NCI-H1930 (cell line): ENCODE results near the gene ZNF557.

Experiments used
- DNase-seq, 2 experiments: peaks; one replicate each; lab custom pipeline; 2025; lab: John Stamatoyannopoulos, UW

Gene ZNF557

DNA sequence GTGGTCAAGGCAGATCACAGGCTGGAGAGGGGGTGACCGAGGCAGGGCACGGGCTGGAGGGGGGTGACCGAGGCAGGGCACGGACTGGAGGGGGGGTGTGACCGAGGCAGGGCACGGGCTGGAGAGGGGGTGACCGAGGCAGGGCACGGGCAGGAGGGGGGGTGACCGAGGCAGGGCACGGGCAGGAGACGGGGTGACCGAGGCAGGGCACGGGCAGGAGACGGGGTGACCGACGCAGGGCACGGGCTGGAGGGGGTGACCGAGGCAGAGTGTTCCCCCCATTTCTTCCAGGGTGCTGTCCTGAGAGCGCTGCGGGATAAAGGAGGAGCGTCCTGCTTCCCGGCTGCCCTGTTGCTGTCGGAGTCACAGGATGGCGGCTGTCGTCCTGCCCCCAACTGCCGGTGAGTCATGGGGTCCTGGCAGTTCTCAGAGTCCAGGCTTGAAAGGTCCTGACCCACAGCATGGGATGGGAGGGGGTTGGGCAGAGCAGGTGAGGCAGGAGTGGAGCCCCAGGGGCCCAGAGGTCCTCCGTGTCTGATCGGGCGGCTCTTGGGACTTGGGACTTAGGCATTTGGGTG lies 5.3 kb downstream of the ZNF557 start:
- DNase-seq = no peak

DNA sequence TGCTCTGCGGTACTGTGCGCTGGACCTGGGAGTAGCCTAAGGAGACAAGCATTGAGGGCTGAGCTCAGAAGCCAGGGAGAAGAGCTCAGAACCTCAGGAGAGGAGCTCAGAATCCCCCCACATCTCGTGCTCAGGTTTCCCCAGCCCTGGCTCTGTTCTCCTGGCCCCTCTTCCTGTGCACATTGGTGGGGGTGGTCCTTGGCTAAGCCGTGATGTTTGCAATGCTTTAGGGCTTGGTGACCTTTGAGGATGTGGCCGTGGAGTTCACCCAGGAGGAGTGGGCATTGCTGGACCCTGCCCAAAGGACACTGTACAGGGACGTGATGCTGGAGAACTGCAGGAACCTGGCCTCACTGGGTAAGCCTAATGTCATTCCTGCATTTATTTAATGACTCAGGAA lies 6.6 kb downstream of the ZNF557 start:
- DNase-seq = no peak

DNA sequence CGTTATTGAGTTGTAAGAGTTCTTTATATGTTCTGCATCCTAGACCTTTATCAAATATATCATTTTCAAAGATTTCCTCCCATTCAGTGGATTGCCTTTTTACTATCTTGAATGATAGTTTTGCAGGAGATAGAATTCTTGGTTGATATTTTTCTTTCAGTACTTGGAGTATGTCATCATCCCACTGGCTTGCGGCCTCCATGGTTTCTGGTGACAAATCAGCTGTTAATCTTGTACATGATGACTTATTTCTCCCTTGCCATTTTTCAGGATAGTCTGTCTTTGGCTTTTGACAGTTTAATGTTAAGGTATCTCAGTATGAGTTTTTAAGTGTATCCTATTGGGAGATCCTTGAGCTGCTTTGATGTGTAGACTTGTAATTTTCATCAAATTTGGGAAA lies 8.5 kb downstream of the ZNF557 start:
- DNase-seq = no peak

DNA sequence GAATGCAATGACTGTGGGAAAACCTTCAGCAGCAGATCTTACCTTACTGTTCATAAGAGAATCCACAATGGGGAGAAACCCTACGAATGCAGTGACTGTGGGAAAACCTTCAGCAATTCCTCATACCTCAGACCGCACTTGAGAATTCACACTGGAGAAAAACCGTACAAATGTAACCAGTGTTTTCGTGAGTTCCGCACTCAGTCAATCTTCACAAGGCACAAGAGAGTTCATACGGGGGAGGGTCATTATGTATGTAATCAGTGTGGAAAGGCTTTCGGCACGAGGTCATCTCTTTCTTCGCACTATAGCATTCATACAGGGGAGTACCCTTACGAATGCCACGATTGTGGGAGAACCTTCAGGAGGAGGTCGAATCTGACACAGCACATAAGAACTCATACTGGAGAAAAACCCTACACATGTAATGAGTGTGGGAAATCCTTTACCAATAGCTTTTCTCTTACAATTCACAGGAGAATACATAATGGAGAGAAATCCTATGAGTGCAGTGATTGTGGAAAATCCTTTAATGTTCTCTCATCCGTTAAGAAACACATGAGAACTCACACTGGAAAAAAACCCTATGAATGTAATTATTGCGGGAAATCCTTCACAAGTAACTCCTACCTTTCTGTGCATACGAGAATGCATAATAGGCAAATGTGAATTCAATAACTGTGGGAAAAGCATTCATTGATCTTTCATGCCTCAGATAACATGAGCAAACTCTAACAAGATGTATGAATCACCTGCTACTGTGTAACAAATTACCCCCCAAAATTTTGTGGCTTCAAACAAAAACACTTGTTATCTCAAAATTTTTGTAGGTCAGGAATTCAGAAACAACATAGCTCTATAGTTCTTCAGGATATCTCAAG lies 13.8 kb downstream of the ZNF557 start:
- peak in 1 of 2 experiments; percentile 5 for DNase-seq

- no peak for DNase-seq
Observed at GRCh38 chr19:7088999-7089398, 19.5 kb downstream of the ZNF557 start.

DNA sequence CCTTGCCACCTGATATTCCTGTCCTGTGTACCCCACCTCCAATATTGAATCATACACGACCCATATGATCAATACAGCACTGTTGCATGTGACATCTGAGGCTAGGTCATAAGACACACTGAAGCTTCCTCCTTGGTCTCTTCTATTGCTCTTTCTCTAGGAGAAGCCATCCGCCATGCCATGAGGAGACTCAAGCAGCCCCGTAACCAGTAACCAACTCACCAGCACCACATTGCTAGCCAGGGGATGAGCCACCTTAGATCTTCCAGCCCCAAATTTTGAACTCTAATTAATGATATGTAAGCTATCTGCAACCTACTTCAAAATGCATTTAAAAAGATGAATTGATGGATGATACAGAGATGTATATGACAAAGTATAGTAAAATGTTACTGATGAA lies 28.6 kb downstream of the ZNF557 start:
- DNase-seq = no peak

- peak; percentile 77 to 86 for DNase-seq
Observed at GRCh38 chr19:7098701-7099596, 29.4 kb downstream of the ZNF557 start.

DNA sequence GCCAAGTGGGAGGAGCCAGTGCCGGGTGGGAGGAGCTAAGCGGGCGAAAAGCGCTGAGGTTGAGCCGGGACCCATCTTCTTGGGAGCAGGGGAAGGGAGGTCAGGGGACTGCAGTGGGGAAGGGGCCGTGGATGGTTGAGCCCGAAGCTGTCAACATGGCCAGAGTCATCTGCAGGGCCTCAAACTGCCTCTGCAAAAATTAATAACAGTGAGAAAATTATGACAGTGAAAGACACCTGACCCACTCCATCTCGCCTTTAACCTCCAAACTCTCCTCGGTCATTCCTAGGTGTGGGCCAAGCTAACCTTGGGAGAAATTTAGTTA lies 30.1 kb downstream of the ZNF557 start:
- no peak for DNase-seq

- DNase-seq = no peak
Observed at GRCh38 chr19:7101498-7102253, 32.2 kb downstream of the ZNF557 start.

DNA sequence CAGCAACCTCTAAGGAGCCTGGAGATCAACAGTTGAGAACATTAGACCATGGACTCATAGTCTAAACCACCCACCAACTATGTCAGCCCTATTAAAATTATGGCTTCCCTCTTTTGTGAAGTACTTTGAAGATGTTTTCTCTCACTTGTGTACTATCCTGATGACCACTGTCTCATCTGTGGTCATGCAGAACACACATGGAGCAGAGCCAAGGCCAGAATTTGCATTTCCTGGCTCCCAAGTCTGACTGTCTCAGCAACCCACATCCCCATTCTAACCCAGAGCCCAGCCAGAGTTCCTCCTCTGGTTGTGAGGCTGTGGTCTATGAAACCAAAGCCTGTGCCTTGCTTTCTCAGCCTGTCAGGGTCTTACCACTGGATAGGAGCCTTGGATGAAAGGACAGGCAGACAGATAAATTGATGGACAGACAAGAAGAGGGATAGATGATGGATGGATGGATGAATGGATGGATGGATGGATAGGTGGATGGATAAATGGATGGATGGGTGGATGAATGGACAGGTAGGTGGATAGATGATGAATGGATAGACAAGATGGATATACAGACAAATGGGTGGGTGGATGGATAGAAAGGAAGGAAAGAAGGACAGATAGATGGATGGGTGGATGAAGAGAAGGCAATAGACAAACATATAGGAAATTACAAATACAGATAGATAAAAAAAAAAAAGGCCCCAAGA lies 35.4 kb downstream of the ZNF557 start:
- DNase-seq = no peak

GRCh38 chr19:7106711-7107657 lies 37.5 kb downstream of the ZNF557 start:
- no peak for DNase-seq

DNA sequence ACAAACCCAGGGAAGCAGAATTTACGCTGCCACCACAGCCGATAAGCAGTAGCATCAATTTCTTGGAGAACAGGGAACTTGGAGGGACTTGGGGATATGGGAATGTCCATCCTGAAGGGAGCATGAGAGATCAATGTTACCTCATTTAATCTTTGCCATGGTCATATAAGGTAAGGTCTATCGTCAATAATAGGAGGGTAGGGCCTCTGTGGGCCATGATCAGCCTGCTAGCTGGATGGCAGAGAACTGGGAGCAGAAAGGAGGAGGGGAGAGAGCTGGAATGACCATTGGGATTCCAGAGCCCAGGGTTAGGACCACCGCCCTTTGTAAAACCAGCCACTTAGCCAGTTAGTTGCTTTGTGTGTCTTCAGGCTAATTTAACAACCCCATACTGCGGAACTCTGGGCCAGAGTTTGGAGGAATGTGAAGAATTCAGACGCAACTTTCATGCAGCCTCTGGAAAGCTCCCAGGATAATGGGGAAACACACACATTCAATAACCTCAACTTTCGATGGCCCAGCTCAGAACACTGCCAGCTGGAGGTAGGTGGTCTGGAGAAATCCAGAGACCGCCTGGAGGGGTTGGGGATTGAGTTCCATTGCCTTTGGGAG lies 40.3 kb downstream of the ZNF557 start:
- no peak for DNase-seq

- no peak for DNase-seq
Observed at GRCh38 chr19:7112675-7113074, 43.2 kb downstream of the ZNF557 start.

- DNase-seq = no peak
Observed at GRCh38 chr19:7113233-7113632, 43.7 kb downstream of the ZNF557 start.

DNA sequence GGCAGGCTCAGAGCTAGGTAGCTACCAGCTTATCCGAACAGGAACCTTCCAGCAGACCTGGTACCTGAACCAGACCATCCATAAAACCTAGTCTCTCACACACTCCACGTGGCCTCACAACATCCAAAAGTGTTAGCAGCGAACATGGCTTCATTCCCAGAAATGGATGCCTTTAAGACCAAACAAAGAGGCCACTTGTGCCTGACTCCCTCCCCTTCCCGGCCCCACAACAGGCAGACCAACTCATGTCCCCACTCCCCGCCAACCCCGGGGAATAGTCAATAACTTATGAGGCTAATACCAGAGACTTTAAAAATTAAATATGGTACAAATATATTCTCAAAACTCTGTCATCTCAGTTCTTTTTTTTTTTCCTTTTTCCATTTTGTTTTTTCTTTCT lies 46.2 kb downstream of the ZNF557 start:
- no peak for DNase-seq

DNA sequence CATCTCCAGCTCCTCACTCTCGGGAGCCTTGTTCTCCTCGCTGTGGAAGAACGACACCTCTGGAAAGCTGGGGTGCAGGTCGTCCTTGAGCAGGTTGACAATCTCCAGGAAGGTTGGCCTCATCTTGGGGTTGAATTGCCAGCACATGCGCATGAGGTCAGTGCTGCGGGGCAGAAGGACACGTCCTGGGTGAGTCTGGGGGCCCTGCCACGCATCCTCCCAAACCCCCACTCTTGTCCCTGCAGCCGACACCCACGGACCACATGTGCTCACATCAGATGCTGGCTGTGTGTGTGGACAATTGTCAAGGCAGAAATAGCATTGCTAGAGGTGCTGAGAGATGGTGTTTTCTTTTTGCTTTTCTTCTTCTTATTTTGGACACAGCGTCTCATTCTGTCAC lies 47.7 kb downstream of the ZNF557 start:
- DNase-seq = no peak

- no peak for DNase-seq
Observed at GRCh38 chr19:7119582-7119981, 50.1 kb downstream of the ZNF557 start.

- no peak for DNase-seq
Observed at GRCh38 chr19:7120499-7120898, 51.0 kb downstream of the ZNF557 start.

DNA sequence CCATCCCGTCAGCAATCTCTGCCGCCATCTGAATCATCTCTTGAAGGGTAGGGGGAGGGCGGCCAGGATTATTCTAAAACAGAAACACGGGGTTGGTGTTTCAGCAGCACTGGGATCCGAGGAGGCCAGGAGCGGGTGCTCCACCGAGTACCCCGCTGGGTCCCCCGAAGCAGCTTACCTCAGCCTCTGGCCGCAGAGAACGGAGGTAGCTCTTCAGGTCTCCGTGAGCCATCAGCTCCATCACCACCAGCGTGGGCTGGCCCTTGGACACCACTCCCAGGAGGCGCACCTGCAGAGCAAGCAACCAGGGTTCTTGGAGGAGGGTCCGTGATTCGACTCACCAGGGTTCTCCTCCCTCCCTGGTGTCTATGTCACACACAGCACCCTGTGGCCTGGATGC lies 53.2 kb downstream of the ZNF557 start:
- DNase-seq = no peak

- no peak for DNase-seq
Observed at GRCh38 chr19:7124782-7125181, 55.3 kb downstream of the ZNF557 start.
